ENCODE measurements around the gene PHF21B. TPM values are rescaled to one million over a fixed set of nuclear protein-coding genes. Genes with fewer than 3 reads are reported as not detected.
A peak's percentile ranks its signal among the peaks of the same experiment; 100 is the strongest.

The PHF21B gene
- under 1 TPM in 1 of 2 donors, not detected in 1; 0.24 TPM for total RNA-seq
- polyA plus RNA-seq (ENCODE audit: insufficient read length in 6 of 6): 1 to 10 TPM in 4 of 6 donors, under 1 TPM in 2; 0.85 to 1.4 (median 1.1) TPM
- long read RNA-seq, donor 1: 0 reads
- long read RNA-seq, donor 2: 0 reads
- long read RNA-seq, donor 3: 0 reads
- long read RNA-seq, donor 4: 0 reads
- long read RNA-seq, donor 5, partial matches to known transcripts: 0 of 1 reads
- long read RNA-seq, donor 5, other reads (novel, unspliced or antisense): 0 of 1 reads
- long read RNA-seq, donor 6: 0 reads
- long read RNA-seq, donor 7: 0 reads
- long read RNA-seq, donor 8: 0 reads
- long read RNA-seq, donor 9: 0 reads
- long read RNA-seq, donor 10: 0 reads
- long read RNA-seq, donor 11, partial matches to known transcripts: 6 of 6 reads
- long read RNA-seq, donor 11, other reads (novel, unspliced or antisense): 0 of 6 reads
- long read RNA-seq, donor 12: 0 reads

- peak within 1 kb of the TSS; percentile 25 to 33 for H3K4me3 ChIP-seq
- no peak for ATAC-seq
- no peak for TF ChIP-seq CTCF (IDR thresholded peaks at IDR 0.05)
- H3K4me1 ChIP-seq: peaks cover 6 to 34% of the 10 kb centered on the region in 2 donors
- DNase-seq: peak in 3 of 4 donors; percentile 42 to 76 (median 73)
- H3K27me3 ChIP-seq: peaks cover 55 to 100% of the 10 kb centered on the region in 2 donors
- H3K27ac ChIP-seq: no peak within 1 kb of the TSS
- H3K9me3 ChIP-seq: no peaks in the 10 kb centered on the region
- no peaks in the 10 kb centered on the region for H3K36me3 ChIP-seq
- intact Hi-C loops (cut with DNase I): no loop called here
Observed at GRCh38 chr22:45009606-45010531, at the start of gene PHF21B. PHF21B (minus strand) TSS chr22:45010005; CDS start chr22:45009549, 456 bp downstream.

GRCh38 chr22:45059296-45059695, 49.5 kb upstream of the PHF21B start:
- H3K9me3 ChIP-seq: no peaks in the 10 kb centered on the region
- TF ChIP-seq CTCF (IDR thresholded peaks at IDR 0.05): no peak
- intact Hi-C loops (cut with DNase I): no loop called here
- H3K4me3 ChIP-seq: no peak overlapping the region
- H3K27ac ChIP-seq: no peak overlapping the region
- no peaks in the 10 kb centered on the region for H3K36me3 ChIP-seq
- no peaks in the 10 kb centered on the region for H3K4me1 ChIP-seq
- DNase-seq: no peak
- ATAC-seq: no peak
- H3K27me3 ChIP-seq: peaks cover 0 to 27% of the 10 kb centered on the region in 2 donors

- H3K36me3 ChIP-seq: no peaks in the 10 kb centered on the region
- H3K9me3 ChIP-seq: no peaks in the 10 kb centered on the region
- H3K27ac ChIP-seq: no peak overlapping the region
- no peak overlapping the region for H3K4me3 ChIP-seq
- no peaks in the 10 kb centered on the region for H3K4me1 ChIP-seq
- DNase-seq (no peak), ATAC-seq (no peak)
- H3K27me3 ChIP-seq: peaks cover 0 to 28% of the 10 kb centered on the region in 2 donors
- intact Hi-C loops (cut with DNase I): no loop called here
- TF ChIP-seq CTCF (IDR thresholded peaks at IDR 0.05): no peak
Observed at GRCh38 chr22:45058622-45058912, 48.8 kb upstream of the PHF21B start.

- Histone ChIP-seq H3K9me3 (no peaks in the 10 kb centered on the region), H3K4me3 (no peak overlapping the region), H3K27ac (no peak overlapping the region), H3K36me3 (no peaks in the 10 kb centered on the region), H3K27me3 (peaks cover 0 to 38% of the 10 kb centered on the region in 2 donors), H3K4me1 (no peaks in the 10 kb centered on the region)
- DNase-seq (no peak), ATAC-seq (no peak)
- intact Hi-C loops (cut with DNase I): no loop called here
- no peak for TF ChIP-seq CTCF (IDR thresholded peaks at IDR 0.05)
Observed at GRCh38 chr22:45055936-45056335, 46.1 kb upstream of the PHF21B start.

- intact Hi-C loops (cut with DNase I): no loop called here
- ATAC-seq (no peak), DNase-seq (no peak)
- Histone ChIP-seq H3K4me3 (no peak overlapping the region), H3K9me3 (no peaks in the 10 kb centered on the region), H3K36me3 (no peaks in the 10 kb centered on the region), H3K27ac (no peak overlapping the region), H3K4me1 (no peaks in the 10 kb centered on the region), H3K27me3 (peaks cover 0 to 60% of the 10 kb centered on the region in 2 donors)
- no peak for TF ChIP-seq CTCF (IDR thresholded peaks at IDR 0.05)
Observed at GRCh38 chr22:45053571-45053970, 43.8 kb upstream of the PHF21B start.
